Suppressor macrophage (primary cell): ENCODE measurements around the gene INPP5E.

Experiments
- DNase-seq, 4 experiments: peaks; one replicate each; pipeline ENCODE4 v3.0.0-alpha.2; 2020 to 2022

Gene INPP5E

GRCh38 chr9:136380381-136380780, 59.3 kb downstream of the INPP5E start:
- no peak for DNase-seq

- no peak for DNase-seq
These were observed 59.8 kb downstream of the INPP5E start for GRCh38 chr9:136379891-136380290.

GRCh38 chr9:136379401-136379800, 60.2 kb downstream of the INPP5E start:
- DNase-seq = no peak

DNA sequence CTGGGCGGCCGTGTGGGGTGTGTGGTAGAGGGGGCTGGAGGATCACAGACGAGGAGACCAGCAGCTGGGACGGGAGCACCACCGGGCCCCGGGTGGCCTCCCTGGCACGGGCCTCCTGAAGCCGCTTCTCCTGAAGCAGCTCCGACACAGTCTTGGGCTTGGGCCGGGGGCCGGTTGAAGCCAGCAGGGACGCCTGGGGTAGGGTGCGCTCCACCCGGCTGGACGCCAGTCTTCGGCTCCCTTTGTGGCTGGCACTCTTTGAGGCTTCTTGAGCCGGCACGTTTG, 60.7 kb downstream of the INPP5E start:
- DNase-seq = no peak
